ENCODE results near the gene FMNL2.

FMNL2 gene

GRCh38 chr2:152546230-152546837 is 211.4 kb downstream of the FMNL2 start:
- TF ChIP-seq TAF1 (IDR thresholded peaks at IDR 0.05; ENCODE audit: borderline replicate concordance, low read depth, low read length), result no peak
- TF ChIP-seq POLR2AphosphoS5 (IDR thresholded peaks at IDR 0.05; ENCODE audit: low read depth, low read length), result no peak
- no peak for TF ChIP-seq POLR2A (IDR thresholded peaks at IDR 0.05; ENCODE audit: low read depth, low read length)
- no peak for DNase-seq (ENCODE audit: insufficient read length)
- no peak for FAIRE-seq

GRCh38 chr2:152548111-152548875 is 213.3 kb downstream of the FMNL2 start:
- DNase-seq (ENCODE audit: insufficient read length) (no peak), FAIRE-seq (no peak)
- TF ChIP-seq POLR2A (IDR thresholded peaks at IDR 0.05; ENCODE audit: low read depth, low read length), result no peak
- TF ChIP-seq POLR2AphosphoS5 (IDR thresholded peaks at IDR 0.05; ENCODE audit: low read depth, low read length), result no peak
- TF ChIP-seq TAF1 (IDR thresholded peaks at IDR 0.05; ENCODE audit: borderline replicate concordance, low read depth, low read length), result no peak

- TF ChIP-seq POLR2A (IDR thresholded peaks at IDR 0.05; ENCODE audit: low read depth, low read length), result no peak
- no peak for TF ChIP-seq TAF1 (IDR thresholded peaks at IDR 0.05; ENCODE audit: borderline replicate concordance, low read depth, low read length)
- no peak for FAIRE-seq
- no peak for DNase-seq (ENCODE audit: insufficient read length)
These were observed 214.0 kb downstream of the FMNL2 start for GRCh38 chr2:152548996-152549395.

GRCh38 chr2:152549423-152549822 is 214.4 kb downstream of the FMNL2 start:
- TF ChIP-seq POLR2AphosphoS5 (IDR thresholded peaks at IDR 0.05; ENCODE audit: low read depth, low read length) (no peak), POLR2A (IDR thresholded peaks at IDR 0.05; ENCODE audit: low read depth, low read length) (no peak), TAF1 (IDR thresholded peaks at IDR 0.05; ENCODE audit: borderline replicate concordance, low read depth, low read length) (no peak)
- DNase-seq (ENCODE audit: insufficient read length), result no peak
- no peak for FAIRE-seq

GRCh38 chr2:152550386-152550785 is 215.4 kb downstream of the FMNL2 start:
- FAIRE-seq, result no peak
- TF ChIP-seq POLR2A (IDR thresholded peaks at IDR 0.05; ENCODE audit: low read depth, low read length) (no peak), POLR2AphosphoS5 (IDR thresholded peaks at IDR 0.05; ENCODE audit: low read depth, low read length) (no peak), TAF1 (IDR thresholded peaks at IDR 0.05; ENCODE audit: borderline replicate concordance, low read depth, low read length) (no peak)
- no peak for DNase-seq (ENCODE audit: insufficient read length)

GRCh38 chr2:152552888-152553287 is 217.9 kb downstream of the FMNL2 start:
- no peak for FAIRE-seq

GRCh38 chr2:152553518-152553917 is 218.5 kb downstream of the FMNL2 start:
- TF ChIP-seq POLR2A (IDR thresholded peaks at IDR 0.05; ENCODE audit: low read depth, low read length), result no peak
- TF ChIP-seq TAF1 (IDR thresholded peaks at IDR 0.05; ENCODE audit: borderline replicate concordance, low read depth, low read length), result no peak
- no peak for TF ChIP-seq POLR2AphosphoS5 (IDR thresholded peaks at IDR 0.05; ENCODE audit: low read depth, low read length)
- FAIRE-seq, result no peak
- DNase-seq (ENCODE audit: insufficient read length), result no peak

More at GRCh38 chr2:152552888-152553287, 217.9 kb downstream of the FMNL2 start:
- TF ChIP-seq TAF1 (IDR thresholded peaks at IDR 0.05; ENCODE audit: borderline replicate concordance, low read depth, low read length) (no peak), POLR2A (IDR thresholded peaks at IDR 0.05; ENCODE audit: low read depth, low read length) (no peak), POLR2AphosphoS5 (IDR thresholded peaks at IDR 0.05; ENCODE audit: low read depth, low read length) (no peak)
- DNase-seq (ENCODE audit: insufficient read length), result no peak

- TF ChIP-seq POLR2A (IDR thresholded peaks at IDR 0.05; ENCODE audit: low read depth, low read length) (no peak), TAF1 (IDR thresholded peaks at IDR 0.05; ENCODE audit: borderline replicate concordance, low read depth, low read length) (no peak), POLR2AphosphoS5 (IDR thresholded peaks at IDR 0.05; ENCODE audit: low read depth, low read length) (no peak)
- FAIRE-seq, result no peak
- no peak for DNase-seq (ENCODE audit: insufficient read length)
These were observed 220.1 kb downstream of the FMNL2 start for GRCh38 chr2:152555048-152555447.

GRCh38 chr2:152556506-152556905 is 221.5 kb downstream of the FMNL2 start:
- FAIRE-seq, result no peak
- no peak for DNase-seq (ENCODE audit: insufficient read length)
- no peak for TF ChIP-seq TAF1 (IDR thresholded peaks at IDR 0.05; ENCODE audit: borderline replicate concordance, low read depth, low read length)
- TF ChIP-seq POLR2AphosphoS5 (IDR thresholded peaks at IDR 0.05; ENCODE audit: low read depth, low read length), result no peak
- TF ChIP-seq POLR2A (IDR thresholded peaks at IDR 0.05; ENCODE audit: low read depth, low read length), result no peak

- no peak for FAIRE-seq
- no peak for DNase-seq (ENCODE audit: insufficient read length)
- no peak for TF ChIP-seq POLR2A (IDR thresholded peaks at IDR 0.05; ENCODE audit: low read depth, low read length)
- no peak for TF ChIP-seq TAF1 (IDR thresholded peaks at IDR 0.05; ENCODE audit: borderline replicate concordance, low read depth, low read length)
- TF ChIP-seq POLR2AphosphoS5 (IDR thresholded peaks at IDR 0.05; ENCODE audit: low read depth, low read length), result no peak
These were observed 222.4 kb downstream of the FMNL2 start for GRCh38 chr2:152557273-152557888.

GRCh38 chr2:152558158-152558984 is 223.4 kb downstream of the FMNL2 start:
- FAIRE-seq (no peak), DNase-seq (ENCODE audit: insufficient read length) (no peak)
- TF ChIP-seq POLR2AphosphoS5 (IDR thresholded peaks at IDR 0.05; ENCODE audit: low read depth, low read length) (no peak), POLR2A (IDR thresholded peaks at IDR 0.05; ENCODE audit: low read depth, low read length) (no peak), TAF1 (IDR thresholded peaks at IDR 0.05; ENCODE audit: borderline replicate concordance, low read depth, low read length) (no peak)
